Hematopoietic multipotent progenitor cell (in vitro differentiated cells): ENCODE measurements around the gene CDK18. TPM values are rescaled to one million over a fixed set of nuclear protein-coding genes. Genes with fewer than 3 reads are reported as not detected.

Source experiments
- DNase-seq, 3 donors: peaks; one replicate each; pipeline ENCODE4 v3.0.0-alpha.2; 2011 to 2015; ENCODE audit warnings: low read depth in 2 of 3, low spot score in 2 of 3
- total RNA-seq: library from RNA; depleted of rRNA; stranded (reverse); fragments of >200 nt; gene quantifications from one replicate; pipeline ENCODE4 v1.2.3, GENCODE V29; 2012

CDK18 gene
- total RNA-seq, 1 donor, result 8.6 TPM

DNA sequence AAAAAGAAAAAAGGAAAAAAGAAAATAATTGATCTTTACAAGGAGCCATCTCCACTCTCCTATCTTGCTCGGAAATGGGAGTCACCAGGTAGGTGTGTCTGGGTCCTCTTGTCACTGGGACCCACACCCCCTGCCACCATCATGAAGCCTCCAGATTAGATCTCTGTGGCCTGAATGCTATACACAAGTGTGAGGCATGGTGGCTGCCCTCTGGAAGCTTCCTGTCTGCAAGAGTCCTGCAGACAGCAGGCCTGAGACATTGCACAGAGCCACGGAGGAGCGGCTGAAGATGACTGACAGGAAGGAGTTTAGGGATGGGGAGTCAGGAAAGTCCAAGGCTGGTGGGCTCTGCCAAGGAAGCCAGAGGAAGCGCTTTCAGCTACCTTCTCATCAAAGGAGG lies 16.2 kb downstream of the CDK18 start:
- DNase-seq, result no peak

GRCh38 chr1:205521686-205522085 lies 17.2 kb downstream of the CDK18 start:
- DNase-seq, result no peak

DNA sequence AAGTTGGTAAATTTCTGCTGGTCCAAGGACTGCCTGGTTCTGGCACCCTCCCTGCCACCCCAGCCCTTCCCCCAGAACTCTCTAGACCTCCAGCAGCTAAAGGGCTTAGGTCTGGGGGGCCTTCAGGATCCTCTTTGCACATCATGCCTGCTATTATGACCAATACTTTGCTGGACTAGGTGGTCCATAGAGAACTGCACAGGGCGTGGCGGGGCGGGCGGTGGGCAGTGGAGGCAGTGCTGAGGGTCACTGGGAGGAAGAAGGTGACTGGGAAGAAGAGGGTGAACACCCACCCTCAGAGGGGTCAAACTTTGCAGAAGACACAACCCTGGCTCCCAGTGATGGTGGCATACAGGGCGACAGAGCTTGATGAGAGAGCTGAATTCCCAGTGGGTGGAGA lies 18.2 kb downstream of the CDK18 start:
- DNase-seq, result no peak

DNA sequence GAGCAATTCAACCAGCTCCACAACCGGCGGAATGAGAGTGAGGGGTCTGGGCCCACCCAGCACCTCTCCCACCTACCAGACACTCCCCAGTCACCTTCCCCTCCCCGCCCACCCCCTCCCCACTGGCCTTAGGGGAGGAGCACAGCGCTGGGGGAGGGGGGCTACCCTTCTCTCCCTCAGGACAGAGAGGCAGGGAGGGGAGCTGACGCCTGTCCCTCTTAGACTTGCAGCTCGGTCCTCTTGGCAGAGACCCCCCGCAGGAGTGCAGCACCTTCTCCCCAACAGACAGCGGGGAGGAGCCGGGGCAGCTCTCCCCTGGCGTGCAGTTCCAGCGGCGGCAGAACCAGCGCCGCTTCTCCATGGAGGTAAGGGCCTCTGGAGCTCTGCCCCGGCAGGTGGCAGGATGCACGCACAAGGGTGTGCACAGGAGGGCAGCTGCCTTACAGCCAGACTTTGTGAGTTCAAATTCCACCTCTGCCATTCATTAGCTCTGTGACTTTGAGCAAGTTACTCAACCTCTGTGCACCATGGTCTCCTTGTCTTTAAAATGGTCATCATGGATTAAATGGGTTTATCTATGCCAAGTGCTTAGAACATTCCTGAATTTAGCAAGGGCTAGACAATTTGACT lies 18.9 kb downstream of the CDK18 start:
- no peak for DNase-seq

DNA sequence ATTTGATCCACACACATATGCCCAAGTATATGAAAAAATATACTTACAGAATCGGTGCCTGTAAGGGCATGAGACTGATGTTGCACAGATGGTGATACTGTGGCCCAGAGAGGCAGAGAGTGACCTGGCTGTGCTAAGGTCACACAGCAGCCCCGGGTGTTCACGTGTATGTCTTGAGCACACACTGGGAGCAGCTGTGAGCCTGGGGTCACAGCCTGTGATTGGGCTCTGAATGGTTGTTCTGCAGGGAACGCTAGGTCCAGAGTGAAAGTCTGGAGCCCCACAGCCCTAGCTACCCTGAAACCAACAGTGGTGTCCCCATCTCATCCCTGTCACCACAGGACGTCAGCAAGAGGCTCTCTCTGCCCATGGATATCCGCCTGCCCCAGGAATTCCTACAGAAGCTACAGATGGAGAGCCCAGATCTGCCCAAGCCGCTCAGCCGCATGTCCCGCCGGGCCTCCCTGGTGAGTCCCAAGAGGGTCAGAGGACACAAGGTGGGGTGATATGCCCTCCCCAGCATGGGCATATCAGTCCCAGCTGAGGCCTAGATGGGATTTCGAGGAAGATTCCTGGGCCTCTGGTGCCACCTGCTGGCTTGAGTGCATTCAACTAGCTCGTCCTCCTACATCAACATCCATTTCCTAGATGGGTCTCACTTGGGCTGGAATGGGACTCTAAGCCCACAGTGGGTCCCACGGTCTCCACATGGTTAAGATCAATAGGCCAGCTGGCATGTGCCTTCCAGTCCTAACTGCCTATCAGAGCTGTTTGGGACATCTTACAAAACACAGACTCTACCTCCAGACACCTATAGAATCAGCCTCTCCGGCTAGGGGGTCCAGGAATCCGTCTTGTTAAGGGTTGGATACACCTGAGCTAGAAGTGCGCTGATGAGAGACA lies 19.7 kb downstream of the CDK18 start:
- peak; percentile 53 to 86 (median 64) for DNase-seq

- no peak for DNase-seq
These were observed 20.3 kb downstream of the CDK18 start for GRCh38 chr1:205524794-205525101.

GRCh38 chr1:205525495-205526285 lies 21.2 kb downstream of the CDK18 start:
- no peak for DNase-seq

GRCh38 chr1:205526431-205526830 lies 22.0 kb downstream of the CDK18 start:
- no peak for DNase-seq

DNA sequence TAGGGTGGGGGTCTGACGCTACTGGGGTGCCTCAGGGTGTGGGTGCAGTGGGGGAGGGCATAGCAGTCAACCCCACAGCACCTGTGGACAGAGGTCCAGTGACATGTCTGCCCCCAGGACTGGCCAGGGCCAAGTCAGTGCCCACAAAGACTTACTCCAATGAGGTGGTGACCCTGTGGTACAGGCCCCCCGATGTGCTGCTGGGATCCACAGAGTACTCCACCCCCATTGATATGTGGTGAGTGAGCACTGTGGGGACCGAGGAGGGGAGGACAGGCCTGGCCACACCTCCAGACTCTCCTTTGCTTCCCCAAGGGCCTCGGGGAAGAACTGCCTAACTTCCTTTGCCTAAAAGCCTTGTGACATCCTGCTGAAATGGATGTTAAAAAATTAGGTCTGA lies 23.5 kb downstream of the CDK18 start:
- DNase-seq, result no peak

- no peak for DNase-seq
These were observed 24.0 kb downstream of the CDK18 start for GRCh38 chr1:205528446-205528886.

- DNase-seq, result peak; percentile 65 to 83 (median 74)
These were observed 24.7 kb downstream of the CDK18 start for GRCh38 chr1:205528887-205529825.

GRCh38 chr1:205530116-205530515 lies 25.6 kb downstream of the CDK18 start:
- no peak for DNase-seq

DNA sequence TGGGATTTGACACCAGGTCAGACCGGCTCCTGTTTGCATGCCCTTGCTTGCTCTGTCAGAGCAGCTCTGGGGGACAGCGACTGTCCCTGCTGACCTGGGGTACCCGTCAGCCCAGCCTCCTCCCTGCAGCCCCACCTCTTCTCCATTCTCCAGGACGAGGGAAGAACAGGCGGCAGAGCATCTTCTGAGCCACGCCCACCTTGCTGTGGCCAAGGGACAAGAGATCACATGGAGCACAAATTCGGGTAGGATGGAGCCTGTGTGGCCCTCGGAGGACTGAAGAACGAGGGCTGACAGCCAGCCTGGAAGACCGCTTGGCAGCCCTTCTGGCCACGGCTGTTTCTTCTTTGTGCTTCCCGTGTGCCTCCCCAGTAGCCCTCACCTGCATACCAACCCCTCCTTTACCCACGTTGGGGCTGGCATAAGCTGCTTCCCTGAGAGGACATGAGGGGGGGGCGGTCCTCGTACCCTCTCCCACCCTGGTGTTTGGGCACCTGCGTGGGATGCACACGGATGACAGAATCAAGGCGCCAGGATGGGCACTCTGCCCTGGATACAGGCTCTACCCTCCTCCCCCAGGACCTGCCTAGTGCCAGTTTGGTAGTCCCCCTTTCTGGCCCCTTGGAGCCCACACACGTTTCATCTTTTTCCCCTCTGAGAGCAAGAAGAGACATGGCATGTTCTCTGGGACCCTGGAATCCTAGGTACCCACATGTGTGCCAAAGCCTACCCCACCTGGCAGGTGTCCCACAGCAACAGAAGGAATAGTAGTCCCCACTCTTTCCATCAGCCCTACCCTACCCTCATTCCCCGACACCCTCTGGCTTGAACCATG lies 26.9 kb downstream of the CDK18 start:
- DNase-seq, result no peak

- no peak for DNase-seq
These were observed 27.8 kb downstream of the CDK18 start for GRCh38 chr1:205532026-205532898.

DNA sequence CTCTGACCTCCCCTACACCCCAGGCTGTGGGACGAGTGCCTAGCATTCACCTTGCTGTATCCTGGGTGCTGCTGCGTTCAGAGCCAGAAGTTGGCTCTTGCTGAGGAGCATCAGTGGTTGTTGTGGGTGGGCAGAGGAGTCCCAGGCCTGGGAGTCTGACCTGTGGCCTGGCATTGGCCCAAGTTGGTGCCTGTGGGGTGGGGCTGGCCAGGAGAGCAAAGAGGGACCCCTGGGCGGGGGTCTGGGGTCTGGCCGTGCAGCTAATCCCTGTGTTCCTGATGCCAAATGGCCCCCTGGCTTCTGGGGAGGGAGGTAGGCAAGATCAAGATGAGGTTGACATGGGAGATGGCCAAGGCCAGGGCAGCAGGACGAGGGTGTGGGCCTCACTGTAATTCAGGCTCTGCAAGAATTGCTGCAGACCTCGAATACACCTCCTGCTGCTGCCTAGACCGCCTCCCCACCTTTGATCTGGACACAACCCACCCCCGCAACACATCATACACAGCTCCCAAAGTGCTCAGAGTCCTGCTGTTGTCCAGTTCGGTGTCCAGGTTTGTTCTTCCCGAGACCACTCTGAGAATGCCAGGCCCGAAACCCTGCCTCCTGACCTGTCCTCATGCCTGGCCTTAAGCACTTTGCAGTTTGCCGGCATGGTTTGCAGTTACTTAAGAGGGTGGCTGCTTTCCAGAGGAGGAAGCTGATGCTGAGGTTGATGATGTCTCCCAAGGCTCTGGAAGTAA lies 28.7 kb downstream of the CDK18 start:
- DNase-seq, result no peak

DNA sequence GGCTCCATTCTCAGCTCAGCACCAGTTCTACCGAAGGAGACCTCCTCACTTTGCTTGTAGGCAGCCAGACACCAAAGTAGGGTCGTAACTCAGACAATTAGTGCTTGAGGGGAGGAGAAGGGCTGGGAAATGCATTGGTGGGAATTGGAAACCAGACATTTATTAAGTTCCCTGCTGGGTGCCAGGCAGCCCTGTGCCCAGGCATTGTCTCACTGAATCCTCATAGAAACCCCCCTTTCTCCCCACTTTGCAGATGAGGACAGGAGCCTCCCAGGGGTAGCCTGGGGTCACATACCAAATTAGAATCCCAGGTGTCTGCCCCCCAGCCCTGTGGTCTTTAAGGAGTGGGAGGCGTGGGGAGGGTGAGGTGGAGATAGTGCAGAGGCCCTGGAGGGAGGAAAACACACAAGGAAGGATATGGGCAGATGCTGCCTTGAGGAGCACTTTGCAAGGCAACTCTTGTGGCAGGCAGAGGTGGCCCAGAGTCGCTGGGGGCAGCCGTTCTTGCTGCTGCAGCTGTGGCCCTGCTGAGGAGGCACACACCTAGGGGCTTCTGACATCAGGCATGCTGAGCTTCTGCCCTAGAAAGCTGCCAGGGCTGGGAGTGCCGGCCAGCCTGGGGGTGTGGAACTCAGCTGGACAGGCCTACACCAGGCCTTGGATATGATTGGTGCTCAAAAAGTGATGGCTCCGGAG lies 29.4 kb downstream of the CDK18 start:
- DNase-seq, result no peak

DNA sequence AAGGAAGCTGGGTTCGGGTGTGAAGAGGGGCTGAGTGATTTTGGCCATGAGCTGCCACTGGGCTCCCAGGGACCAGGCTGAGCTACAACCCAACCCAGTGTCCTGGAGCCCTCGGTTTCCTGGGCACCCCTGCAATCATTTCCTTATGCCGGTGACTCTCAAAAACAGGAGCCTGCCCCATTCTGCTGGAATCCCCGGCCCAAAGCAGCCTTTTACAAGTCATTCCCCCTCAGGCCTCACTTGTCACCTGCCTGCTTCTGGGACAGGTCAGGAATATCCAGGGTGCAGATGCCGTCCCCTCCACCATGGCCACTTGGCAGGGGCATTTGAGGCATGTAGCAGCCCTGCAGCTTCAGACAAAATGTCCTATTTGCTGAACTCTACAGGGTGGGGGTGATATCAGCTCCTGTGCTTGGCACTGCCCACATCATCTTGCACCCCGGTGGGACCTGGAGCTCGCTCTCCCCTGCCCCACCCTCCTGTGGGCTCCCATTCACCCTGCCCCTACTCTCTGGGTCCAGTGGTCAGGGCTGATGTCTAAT lies 30.0 kb downstream of the CDK18 start:
- no peak for DNase-seq
